Thyroid gland (tissue), 4 donors: ENCODE measurements around the gene PLEKHA4.
A peak's percentile ranks its signal among the peaks of the same experiment; 100 is the strongest.

Experiments used
- CTCF ChIP-seq, 6 experiments: fragments of 200-600 bp in 3 of 6; fragments of 450-650 bp in 3 of 6; sonication (generic) in 3 of 6; IDR thresholded peaks; one replicate each; pipeline ENCODE4 v1.5.1; 2016 to 2019; ENCODE audit warnings: antibody characterized with exemption in 6 of 6, mild to moderate bottlenecking in 2 of 6, inconsistent platforms in 1 of 6, moderate library complexity in 1 of 6
- POLR2A ChIP-seq, 2 donors: fragments of 450-650 bp; IDR thresholded peaks; one replicate each; pipeline ENCODE4 v1.6.1; 2017; ENCODE audit warnings: antibody characterized with exemption in 2 of 2, mild to moderate bottlenecking in 2 of 2, moderate library complexity in 1 of 2

GRCh38 chr19:48899781-48900476 lies 31.5 kb upstream of the PLEKHA4 start, which contains the start of gene NUCB1:
- peak in 1 of 2 donors; percentile 78 for TF ChIP-seq POLR2A (IDR thresholded peaks at IDR 0.05)
- peak in 4 of 6 experiments; percentile 2 to 47 (median 26) for TF ChIP-seq CTCF (IDR thresholded peaks at IDR 0.05)
